Heart left ventricle (tissue), 16 donors: ENCODE results near the gene NECTIN1. TPM values are rescaled to one million over a fixed set of nuclear protein-coding genes. Genes with fewer than 3 reads are reported as not detected.

Source experiments
- ATAC-seq, 4 donors: fragments of 200-7000 bp; cut with Tn5 transposase; one replicate each; pipeline ENCODE4 v1.9.1; 2020 to 2022; ENCODE audit warnings: moderate library complexity in 4 of 4, mild to moderate bottlenecking in 3 of 4, moderate number of reproducible peaks in 1 of 4
- DNase-seq, 5 donors: peaks; one replicate each; pipeline ENCODE4 v3.0.0-alpha.2; 2020
- H3K27ac ChIP-seq, 12 donors: fragments of 200-600 bp; sonication (generic) in 4 of 12; one replicate each; pipeline versions ENCODE4 v1.5.0 to v1.8.0; 2016 to 2022; ENCODE audit warnings: mild to moderate bottlenecking in 2 of 12
- H3K27me3 ChIP-seq, 9 donors: fragments of 200-600 bp; sonication (generic) in 2 of 9; one replicate each; pipeline versions ENCODE4 v1.5.1 to v1.8.0; 2016 to 2022; ENCODE audit warnings: mild to moderate bottlenecking in 3 of 9
- H3K36me3 ChIP-seq, 9 donors: fragments of 200-600 bp; sonication (generic) in 2 of 9; one replicate each; pipeline versions ENCODE4 v1.5.0 to v1.8.0; 2018 to 2022; ENCODE audit warnings: mild to moderate bottlenecking in 2 of 9
- H3K4me1 ChIP-seq, 12 donors: fragments of 200-600 bp; sonication (generic) in 4 of 12; one replicate each; pipeline versions ENCODE4 v1.5.0 to v1.8.0; 2016 to 2022; ENCODE audit warnings: mild to moderate bottlenecking in 3 of 12
- H3K4me3 ChIP-seq, 12 donors: fragments of 200-600 bp; sonication (generic) in 4 of 12; one replicate each; pipeline versions ENCODE4 v1.5.0 to v1.8.0; 2017 to 2022; ENCODE audit warnings: mild to moderate bottlenecking in 9 of 12, moderate library complexity in 4 of 12
- H3K9me3 ChIP-seq, 12 donors: fragments of 200-600 bp; sonication (generic) in 4 of 12; one replicate each; pipeline versions ENCODE4 v1.5.0 to v1.8.0; 2016 to 2022; ENCODE audit warnings: mild to moderate bottlenecking in 1 of 12
- CTCF ChIP-seq, 12 donors: fragments of 200-600 bp; sonication (generic) in 4 of 12; IDR thresholded peaks; one replicate each; pipeline versions ENCODE4 v1.5.0 to v1.8.0; 2018 to 2022; ENCODE audit warnings: antibody characterized with exemption in 12 of 12, mild to moderate bottlenecking in 5 of 12
- POLR2A ChIP-seq, 2 donors: fragments of 450-650 bp; IDR thresholded peaks; one replicate each; pipeline ENCODE4 v1.6.1; 2017; ENCODE audit warnings: antibody characterized with exemption in 2 of 2, mild to moderate bottlenecking in 2 of 2, moderate library complexity in 2 of 2
- WGBS, 4 donors: extraction: QIAGEN DNeasy Blood & Tissue Kit in 2 of 4; methylation state at CpG; one replicate each; pipeline versions ENCODE4 v1.1.5 to v1.1.7; 2013 to 2018; 5-methylcytosine and 5-hydroxymethylcytosine counted together
- intact Hi-C, 10 donors: fragments of 100-400 bp; cut with DNase I; formaldehyde crosslinking; loops; one replicate each; pipeline versions ENCODE4 v1.11.1 to v1.14.2; 2022
- polyA plus RNA-seq, 2 donors: library from polyadenylated mRNA; stranded (reverse); fragments of 200-250 nt; gene quantifications; one replicate each; pipeline ENCODE4 v1.2.3, GENCODE V29; 2013
- total RNA-seq, 9 donors: library from RNA; depleted of rRNA in 2 of 9; stranded (reverse); fragments of >200 nt in 2 of 9; fragmentation: NEBNext Ultra II Directional in 3 of 9; extraction: Animal tissue kit (Norgen Biotek cat#: 25700) in 3 of 9; gene quantifications; one replicate each; pipeline versions ENCODE4 v1.1.0 to v1.2.4, GENCODE V29; 2016 to 2023
- donor health status: ischemic (EF 13 %, LVEDD 7.1; RV severe dilation, severe dysfunction).
- donor health status: healthy with polysubstance abuse.
- donor health status: DM: no; HTN: yes; CAD: no.
- donor health status: DM: no; HTN: no; CAD: no.
- donor health status: ischemic (EF 25% LVEDD 6.9; RV normal size, moderate dysfunction).
- donor health status: ischemic (EF 25% LVEDD 5.7; RV mildly dilated, moderate dysfunction).
- donor health status: healthy.
- donor health status: DM: yes; HTN: yes; CAD: no.
- donor health status: ischemic (EF 35%, LVEDD 5.7; RV mildly dilated, moderate dysfunction).
- donor health status: nonischemic (EF 11% LVEDD 7.7; RV severe dilation, severe dysfunction).
- donor health status: DM: yes; HTN: yes; CAD: no.
- donor health status: PGD.
- donor health status: ischemic (EF 29% LVEDD 5.4; RV normal size, mild dysfunction).
- donor health status: nonischemic (EF 23%, LVEDD 6.1; RV moderate dilation, normal function).

Gene NECTIN1
- total and polyA plus RNA-seq, 11 donors = 5.8 to 28.6 (median 18.5) TPM

DNA sequence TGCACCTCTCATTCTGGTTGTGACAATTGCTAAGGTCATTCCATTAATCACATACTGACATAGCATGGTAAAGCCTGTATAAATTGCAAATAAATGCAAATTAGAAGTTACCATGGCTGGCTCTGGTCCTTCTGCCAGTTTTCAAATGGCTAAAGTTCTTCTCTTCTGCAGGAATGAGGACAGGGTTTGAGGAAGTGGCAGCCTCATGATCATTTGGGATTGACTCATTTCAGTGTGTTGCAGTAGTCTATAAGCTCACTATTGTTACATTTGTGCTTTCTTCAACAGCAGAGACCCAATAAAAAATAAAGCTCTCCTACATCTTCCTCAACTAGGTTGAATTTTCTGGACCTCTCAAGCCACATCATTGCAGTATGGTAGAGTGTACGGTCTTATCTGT lies 60.3 kb downstream of the NECTIN1 start:
- H3K27ac ChIP-seq = no peak overlapping the region
- intact Hi-C loops = loop anchor here in 9 of 10 donors (1.0 to 10.0 kb wide), 10 partner anchors 58 to 499 kb away; partner anchors contain the start of gene NECTIN1 (in 1 of the 9)
- peaks cover 0 to 11% (median 0%) of the 10 kb centered on the region in 9 donors for H3K36me3 ChIP-seq
- WGBS, 4 donors = 79 to 96% (median 90%) methylated on average over 1 of the region's 1 CpG
- DNase-seq (no peak), ATAC-seq (no peak)
- no peaks in the 10 kb centered on the region for H3K9me3 ChIP-seq
- H3K4me1 ChIP-seq = peaks cover 0 to 34% (median 23%) of the 10 kb centered on the region in 12 donors
- no peak overlapping the region for H3K4me3 ChIP-seq
- no peak for TF ChIP-seq POLR2A (IDR thresholded peaks at IDR 0.05)
- TF ChIP-seq CTCF (IDR thresholded peaks at IDR 0.05) = no peak
- no peaks in the 10 kb centered on the region for H3K27me3 ChIP-seq

- 33 to 62% (median 45%) methylated on average over 13 to 17 of the region's 17 CpGs for WGBS, 4 donors
- peak; percentile 86 to 94 (median 92) for ATAC-seq
- Histone ChIP-seq H3K36me3 (peaks cover 0 to 6% (median 0%) of the 10 kb centered on the region in 9 donors), H3K9me3 (no peaks in the 10 kb centered on the region), H3K27ac (no peak overlapping the region), H3K4me3 (no peak overlapping the region), H3K27me3 (no peaks in the 10 kb centered on the region), H3K4me1 (peaks cover 0 to 18% (median 11%) of the 10 kb centered on the region in 12 donors)
- peak; percentile 76 to 90 (median 79) for DNase-seq
- intact Hi-C loops = loop anchor here (1.0 to 10.0 kb wide), 16 partner anchors 61 to 501 kb away; partner anchors contain the start of gene NECTIN1 (in 8 of the 10)
- no peak for TF ChIP-seq POLR2A (IDR thresholded peaks at IDR 0.05)
- peak; percentile 93 to 99 (median 96) for TF ChIP-seq CTCF (IDR thresholded peaks at IDR 0.05)
These were observed 62.4 kb downstream of the NECTIN1 start for GRCh38 chr11:119666463-119667131.

DNA sequence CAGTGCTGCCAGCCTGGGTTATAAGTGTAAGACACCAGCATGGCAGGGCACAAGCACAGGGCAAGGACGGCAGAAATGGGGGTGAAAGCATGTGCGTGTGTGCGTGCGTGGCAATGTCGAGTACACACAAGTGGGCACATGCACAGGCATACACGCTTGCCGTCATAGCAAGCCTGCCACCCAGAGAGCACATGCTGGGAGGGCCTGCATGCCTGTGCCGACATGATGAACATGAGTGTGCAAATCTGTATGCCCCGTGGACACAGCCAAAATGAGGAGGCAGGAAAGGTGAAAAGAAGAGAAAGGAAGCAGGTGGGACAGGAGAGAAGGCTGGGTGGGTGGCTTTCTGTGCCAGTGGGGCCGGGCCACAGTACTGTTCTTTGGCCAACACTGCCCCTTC lies 62.9 kb downstream of the NECTIN1 start:
- TF ChIP-seq POLR2A (IDR thresholded peaks at IDR 0.05) = no peak
- no peak for TF ChIP-seq CTCF (IDR thresholded peaks at IDR 0.05)
- no peak for ATAC-seq
- Histone ChIP-seq H3K27ac (no peak overlapping the region), H3K4me3 (no peak overlapping the region), H3K36me3 (peaks cover 0 to 6% (median 0%) of the 10 kb centered on the region in 9 donors), H3K4me1 (peaks cover 0 to 14% (median 6%) of the 10 kb centered on the region in 12 donors), H3K27me3 (no peaks in the 10 kb centered on the region), H3K9me3 (no peaks in the 10 kb centered on the region)
- intact Hi-C loops = loop anchor here (1.0 to 10.0 kb wide), 15 partner anchors 61 to 501 kb away; partner anchors contain the start of gene NECTIN1 (in 8 of the 10)
- 76 to 82% (median 81%) methylated on average over 10 of the region's 10 CpGs for WGBS, 4 donors
- DNase-seq = no peak

DNA sequence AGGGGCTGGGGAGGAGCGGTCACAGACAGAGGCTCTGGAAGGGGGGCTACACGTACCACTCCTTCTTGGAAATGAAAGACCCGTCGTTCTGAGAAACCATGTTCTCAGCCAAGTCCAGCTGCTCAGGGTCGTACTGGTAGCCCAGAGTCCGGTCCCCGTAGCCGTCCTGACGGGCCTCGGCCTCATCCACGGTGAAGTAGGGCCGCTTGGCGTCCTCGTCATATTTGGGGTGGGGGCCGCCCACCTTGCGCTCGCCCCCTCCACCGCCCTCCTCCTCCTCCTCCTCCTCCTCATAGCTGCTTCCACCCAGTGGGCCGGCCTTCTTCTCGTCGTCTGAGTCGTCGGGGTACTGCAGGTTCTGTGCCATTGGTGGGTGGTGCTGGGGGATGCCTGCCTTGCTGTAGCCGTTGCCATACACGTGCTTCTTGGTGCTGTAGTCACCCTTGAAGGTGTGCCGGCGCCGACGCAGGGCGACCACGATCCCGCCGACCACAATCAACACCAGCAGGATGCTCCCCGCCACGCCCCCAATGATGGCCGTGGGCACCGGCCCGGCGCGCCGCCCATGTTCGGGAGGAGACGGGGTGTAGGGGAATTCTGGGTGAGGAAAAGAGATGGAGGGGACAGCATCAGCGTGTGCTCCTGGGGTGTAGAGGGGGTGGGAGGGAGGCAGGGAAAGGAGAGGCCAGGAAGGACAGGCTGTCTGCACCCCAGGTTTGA lies 64.1 kb downstream of the NECTIN1 start:
- DNase-seq (no peak), ATAC-seq (no peak)
- H3K36me3 ChIP-seq = peaks cover 0 to 6% (median 0%) of the 10 kb centered on the region in 9 donors
- 94 to 95% (median 94%) methylated on average over 44 of the region's 44 CpGs for WGBS, 4 donors
- intact Hi-C loops = loop anchor here in 9 of 10 donors (5.0 to 10.0 kb wide), 9 partner anchors 62 to 502 kb away; partner anchors contain the start of gene NECTIN1 (in 1 of the 9)
- no peaks in the 10 kb centered on the region for H3K27me3 ChIP-seq
- no peak overlapping the region for H3K27ac ChIP-seq
- TF ChIP-seq POLR2A (IDR thresholded peaks at IDR 0.05) (no peak), CTCF (IDR thresholded peaks at IDR 0.05) (no peak)
- no peak overlapping the region for H3K4me3 ChIP-seq
- H3K9me3 ChIP-seq = no peaks in the 10 kb centered on the region
- peaks cover 0 to 9% (median 2%) of the 10 kb centered on the region in 12 donors for H3K4me1 ChIP-seq
